Endothelial cell of umbilical vein (primary cell): Measurements from ENCODE around the gene EPAS1. TPM values are rescaled to one million over a fixed set of nuclear protein-coding genes. Genes with fewer than 3 reads are reported as not detected.

Source experiments
- BruUV-seq: library from RNA; stranded (reverse); fragments of 400-500 nt; replicated peaks from 2 replicates; lab custom pipeline; 2021; lab: Mats Ljungman, UMichigan
- CTCF ChIA-PET: fragments of 300-600, 350-600 bp; sonication (Branson Sonifier 250); formaldehyde crosslinking; loops from one replicate; lab custom pipeline; 2021; ENCODE audit warnings: antibody characterized with exemption, inconsistent platforms; lab: Charles Lee
- POLR2A ChIA-PET: fragments of 300-600, 350-600 bp; sonication (Branson Sonifier 250); formaldehyde crosslinking; loops from one replicate; lab custom pipeline; 2021; ENCODE audit warnings: antibody characterized with exemption, inconsistent platforms; lab: Charles Lee
- DNase-seq: peaks from one replicate; pipeline ENCODE4 v3.0.0-alpha.2; 2011; ENCODE audit warnings: low read depth, low spot score
- FAIRE-seq: peaks from 2 replicates; lab custom pipeline; 2011; peaks lifted over from hg19 to GRCh38; lab: Jason Lieb, UNC
- H2AFZ ChIP-seq: 2 replicates; pipeline ENCODE4 v1.6.0; 2012; ENCODE audit warnings: low read depth, low read length, control low read depth, inconsistent platforms
- H3K27ac ChIP-seq: 2 replicates; pipeline ENCODE4 v1.5.1; 2011; ENCODE audit warnings: low read depth, mild to moderate bottlenecking, control low read depth, low read length, moderate library complexity; ENCODE audit not compliant: insufficient read depth
- H3K27me3 ChIP-seq, 2 experiments: 2 replicates each; pipeline versions ENCODE4 v1.6.0 to v1.6.1; 2011; ENCODE audit warnings: low read length in 2 of 2, mixed read lengths in 1 of 2; ENCODE audit not compliant: control insufficient read depth in 2 of 2, insufficient read depth in 2 of 2
- H3K36me3 ChIP-seq, 2 experiments: 2 replicates in 1 of 2; 3 replicates in 1 of 2; pipeline ENCODE4 v1.5.1; 2011; ENCODE audit warnings: low read length in 2 of 2, mild to moderate bottlenecking in 1 of 2, moderate library complexity in 1 of 2; ENCODE audit not compliant: control insufficient read depth in 2 of 2, insufficient read depth in 2 of 2; ENCODE audit errors: extremely low read depth in 1 of 2
- H3K4me1 ChIP-seq: 3 replicates; pipeline ENCODE4 v1.5.1; 2011; ENCODE audit warnings: mild to moderate bottlenecking, low read length; ENCODE audit not compliant: control insufficient read depth, insufficient read depth; ENCODE audit errors: extremely low read depth
- H3K4me2 ChIP-seq: 2 replicates; pipeline ENCODE4 v1.6.1; 2011; ENCODE audit warnings: low read length, control low read depth, mixed read lengths; ENCODE audit not compliant: insufficient read depth
- H3K4me3 ChIP-seq, 3 experiments: fragments of 200-600 bp in 1 of 3; sonication (generic), shearing (Covaris generic) in 1 of 3; replicated peaks in 1 of 3; 2 replicates each; pipeline ENCODE4 v1.5.1; 2011 to 2016; ENCODE audit warnings: control low read depth in 3 of 3, low read length in 3 of 3, mild to moderate bottlenecking in 2 of 3, inconsistent platforms in 1 of 3, low read depth in 1 of 3, moderate library complexity in 1 of 3; ENCODE audit not compliant: insufficient read depth in 1 of 3
- H3K79me2 ChIP-seq: 2 replicates; pipeline ENCODE4 v1.6.0; 2012; ENCODE audit warnings: low read length, inconsistent platforms; ENCODE audit not compliant: control insufficient read depth, insufficient read depth
- H3K9ac ChIP-seq: replicated peaks from 2 replicates; pipeline ENCODE3; 2011; ENCODE audit warnings: low read length, control low read depth; ENCODE audit not compliant: insufficient read depth; ENCODE audit errors: extremely low read depth
- H3K9me1 ChIP-seq: replicated peaks from 3 replicates; pipeline ENCODE4 v1.6.0; 2011; ENCODE audit warnings: mild to moderate bottlenecking, low read length; ENCODE audit not compliant: control insufficient read depth, insufficient read depth; ENCODE audit errors: extremely low read depth
- H3K9me3 ChIP-seq: replicated peaks from 2 replicates; pipeline ENCODE4 v1.5.1; 2012; ENCODE audit warnings: low read length, inconsistent platforms; ENCODE audit not compliant: control insufficient read depth, insufficient read depth
- H4K20me1 ChIP-seq: replicated peaks from 2 replicates; pipeline ENCODE3; 2011; ENCODE audit warnings: mild to moderate bottlenecking, low read length; ENCODE audit not compliant: control insufficient read depth, insufficient read depth; ENCODE audit errors: extremely low read depth
- CTCF ChIP-seq, 2 donors: IDR thresholded peaks; 1 replicate in 1 of 2; 2 replicates in 1 of 2; pipeline ENCODE4 v1.5.1; 2011; ENCODE audit warnings: low read length in 2 of 2, mild to moderate bottlenecking in 2 of 2, moderate library complexity in 2 of 2, control low read depth in 1 of 2, inconsistent platforms in 1 of 2, low read depth in 1 of 2; ENCODE audit not compliant: insufficient read depth in 1 of 2; ENCODE audit errors: extremely low read depth in 1 of 2
- EZH2 ChIP-seq: IDR thresholded peaks from 2 replicates; pipeline ENCODE4 v1.6.1; 2012; ENCODE audit warnings: borderline replicate concordance, low read depth, mild to moderate bottlenecking, moderate library complexity, low read length, inconsistent platforms; ENCODE audit not compliant: severe bottlenecking
- FOS ChIP-seq: IDR thresholded peaks from 2 replicates; pipeline ENCODE4 v1.6.1; 2011; ENCODE audit warnings: mild to moderate bottlenecking, low read length, moderate library complexity, borderline replicate concordance; ENCODE audit not compliant: insufficient read depth
- GATA2 ChIP-seq: IDR thresholded peaks from 2 replicates; pipeline ENCODE4 v1.7.0; 2011; ENCODE audit warnings: low read depth, mild to moderate bottlenecking, moderate library complexity, mixed read lengths, low read length; ENCODE audit not compliant: insufficient read length, insufficient read depth
- JUN ChIP-seq: IDR thresholded peaks from 2 replicates; pipeline ENCODE4 v1.6.1; 2011; ENCODE audit warnings: borderline replicate concordance, low read depth; ENCODE audit not compliant: insufficient read length, insufficient read depth
- MAX ChIP-seq: IDR thresholded peaks from 2 replicates; pipeline ENCODE4 v1.6.1; 2011; ENCODE audit not compliant: insufficient read depth, insufficient read length
- MYC ChIP-seq: IDR thresholded peaks from one replicate; pipeline ENCODE4 v1.6.1; 2011; ENCODE audit warnings: mild to moderate bottlenecking, low read depth, low read length
- POLR2A ChIP-seq: IDR thresholded peaks from 2 replicates; pipeline ENCODE4 v1.6.1; 2012; ENCODE audit warnings: low read depth, mild to moderate bottlenecking, control low read depth, low read length
- dilution Hi-C: fragments of 300-500 bp; cut with MboI; formaldehyde crosslinking; loops from one replicate; pipeline ENCODE4 v1.15.0; 2019; ENCODE audit warnings: low sequenced_read_pairs; ENCODE audit not compliant: extremely low pct_ligation_motif_present
- intact Hi-C: fragments of 100-400 bp; cut with micrococcal nuclease; formaldehyde crosslinking; loops from one replicate; pipeline ENCODE4 v1.10.0; 2022
- polyA plus RNA-seq, 4 experiments: library from polyadenylated mRNA; depleted of rRNA in 3 of 4; stranded (reverse) in 3 of 4; unstranded in 1 of 4; fragments of >200 nt; gene quantifications; 2 replicates each; pipeline versions ENCODE4 v1.2.1 to v1.2.3, GENCODE V29; 2011 to 2012; ENCODE audit warnings: missing spikeins in 1 of 4
- total RNA-seq: library from RNA; stranded (reverse); gene quantifications from 2 replicates; pipeline ENCODE4 v1.2.3, GENCODE V29; 2021

The EPAS1 gene
- total and polyA plus RNA-seq, 2 donors (not counting 3 experiments of a cell fraction or from before 2014, with no cell fraction given): 229 to 374 TPM

GRCh38 chr2:46337208-46337994, 40.2 kb downstream of the EPAS1 start:
- Histone ChIP-seq H3K9ac (no peak overlapping the region), H3K4me2 (no peak overlapping the region)
- intact Hi-C loops: no loop called here

More at GRCh38 chr2:46337208-46337994, 40.2 kb downstream of the EPAS1 start:
- Histone ChIP-seq H4K20me1 (peaks cover 5% of the 10 kb centered on the region), H3K27ac (no peak overlapping the region), H3K4me3 (no peak overlapping the region), H3K9me1 (no peaks in the 10 kb centered on the region), H3K27me3 (no peaks in the 10 kb centered on the region), H3K4me1 (peaks cover 34% of the 10 kb centered on the region), H2AFZ (no peak overlapping the region), H3K9me3 (no peaks in the 10 kb centered on the region), H3K36me3 (no peaks in the 10 kb centered on the region), H3K79me2 (peaks cover 75% of the 10 kb centered on the region)
- TF ChIP-seq MYC: no peak
- TF ChIP-seq POLR2A: no peak
- TF ChIP-seq JUN: no peak
- no peak for TF ChIP-seq CTCF (IDR thresholded peaks at IDR 0.05; ENCODE audit: extremely low read depth in 1 of 2, insufficient read depth in 1 of 2, low read depth in 1 of 2, low read length in 2 of 2)
- no peak for TF ChIP-seq MAX
- no peak for TF ChIP-seq FOS
- TF ChIP-seq EZH2: no peak
- no peak for TF ChIP-seq GATA2
- no peak for FAIRE-seq
- dilution Hi-C loops: no loop called here
- no TSS peak for BruUV-seq
- DNase-seq: no peak
- CTCF ChIA-PET: interaction anchor here (1.6 to 3.2 kb wide), 3 partner anchors 13 to 29 kb away, joined by 3 to 10 read pairs (median 6); no protein-coding TSS in a partner anchor
- POLR2A ChIA-PET: no interaction called here
